ENCODE measurements around the gene MAML3. TPM values are rescaled to one million over a fixed set of nuclear protein-coding genes. Genes with fewer than 3 reads are reported as not detected.

The MAML3 gene
- total RNA-seq, 1 donor, result 6.5 TPM

DNA sequence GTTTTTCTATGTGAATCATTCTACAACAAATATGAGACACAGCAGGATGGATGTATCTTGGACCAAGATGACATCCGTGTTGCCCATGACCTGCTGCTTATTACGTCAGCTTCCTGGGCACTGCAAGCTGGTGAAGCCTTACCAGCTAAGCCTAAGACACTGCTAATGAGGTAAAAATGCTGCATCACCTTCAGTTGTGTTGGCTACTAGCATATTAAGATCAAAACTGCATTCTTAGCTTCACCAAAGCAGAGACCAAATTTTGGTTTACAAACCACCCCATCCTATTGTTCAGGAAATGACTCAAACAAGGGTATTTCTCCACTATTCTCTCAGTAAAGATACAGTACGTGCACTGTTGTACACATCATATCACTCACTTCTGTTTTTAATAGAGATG is 50.3 kb downstream of the MAML3 start:
- no peak overlapping the region for H3K4me3 ChIP-seq (ENCODE audit: low read depth, low read length)
- TF ChIP-seq, protein P1, sequence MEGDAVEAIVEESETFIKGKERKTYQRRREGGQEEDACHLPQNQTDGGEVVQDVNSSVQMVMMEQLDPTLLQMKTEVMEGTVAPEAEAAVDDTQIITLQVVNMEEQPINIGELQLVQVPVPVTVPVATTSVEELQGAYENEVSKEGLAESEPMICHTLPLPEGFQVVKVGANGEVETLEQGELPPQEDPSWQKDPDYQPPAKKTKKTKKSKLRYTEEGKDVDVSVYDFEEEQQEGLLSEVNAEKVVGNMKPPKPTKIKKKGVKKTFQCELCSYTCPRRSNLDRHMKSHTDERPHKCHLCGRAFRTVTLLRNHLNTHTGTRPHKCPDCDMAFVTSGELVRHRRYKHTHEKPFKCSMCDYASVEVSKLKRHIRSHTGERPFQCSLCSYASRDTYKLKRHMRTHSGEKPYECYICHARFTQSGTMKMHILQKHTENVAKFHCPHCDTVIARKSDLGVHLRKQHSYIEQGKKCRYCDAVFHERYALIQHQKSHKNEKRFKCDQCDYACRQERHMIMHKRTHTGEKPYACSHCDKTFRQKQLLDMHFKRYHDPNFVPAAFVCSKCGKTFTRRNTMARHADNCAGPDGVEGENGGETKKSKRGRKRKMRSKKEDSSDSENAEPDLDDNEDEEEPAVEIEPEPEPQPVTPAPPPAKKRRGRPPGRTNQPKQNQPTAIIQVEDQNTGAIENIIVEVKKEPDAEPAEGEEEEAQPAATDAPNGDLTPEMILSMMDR (IDR thresholded peaks at IDR 0.05; ENCODE audit: insufficient read depth, low read depth, low read length), result no peak
- no peak for DNase-seq (ENCODE audit: low read depth)

DNA sequence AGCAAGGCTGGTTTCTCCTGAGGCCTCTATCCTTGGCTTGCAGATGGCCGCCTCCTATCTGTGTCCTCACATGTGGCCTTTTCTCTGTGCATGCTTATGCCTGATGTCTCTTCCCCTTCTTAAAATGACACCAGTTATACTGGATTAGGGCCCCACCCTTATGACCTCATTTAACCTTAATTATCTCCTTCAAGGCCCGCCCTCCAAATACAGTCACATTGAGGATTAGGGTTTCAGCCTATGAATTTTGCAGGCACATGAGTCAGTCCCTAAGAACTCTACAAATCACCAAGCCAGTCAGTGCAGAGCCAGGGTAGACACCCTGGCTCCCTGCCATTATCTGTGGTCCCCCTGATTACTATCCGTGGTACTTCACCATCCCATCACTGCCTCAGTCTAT is 51.6 kb downstream of the MAML3 start:
- no peak for DNase-seq (ENCODE audit: low read depth)
- H3K4me3 ChIP-seq (ENCODE audit: low read depth, low read length), result no peak overlapping the region
- TF ChIP-seq, protein P1 (IDR thresholded peaks at IDR 0.05; ENCODE audit: insufficient read depth, low read depth, low read length), result no peak

DNA sequence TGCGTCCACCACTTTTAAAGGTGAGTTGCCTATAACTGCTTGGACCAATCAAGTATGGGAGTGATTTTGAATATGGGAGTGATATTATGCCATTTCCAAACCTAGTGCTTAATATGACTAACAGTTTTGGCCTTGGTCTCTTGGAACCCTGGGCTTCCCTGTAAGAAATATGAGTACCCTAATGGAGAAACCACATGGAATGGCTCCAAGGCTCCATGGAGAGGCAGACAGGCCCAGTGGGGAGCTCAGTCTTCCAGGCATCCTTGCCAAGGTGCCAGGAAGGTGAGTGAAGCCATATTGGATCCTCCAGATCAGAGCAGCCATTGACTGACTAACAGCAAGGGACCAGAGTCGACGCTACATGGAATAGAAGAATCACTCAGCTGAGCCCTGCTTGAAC is 53.2 kb downstream of the MAML3 start:
- DNase-seq (ENCODE audit: low read depth), result no peak

DNA sequence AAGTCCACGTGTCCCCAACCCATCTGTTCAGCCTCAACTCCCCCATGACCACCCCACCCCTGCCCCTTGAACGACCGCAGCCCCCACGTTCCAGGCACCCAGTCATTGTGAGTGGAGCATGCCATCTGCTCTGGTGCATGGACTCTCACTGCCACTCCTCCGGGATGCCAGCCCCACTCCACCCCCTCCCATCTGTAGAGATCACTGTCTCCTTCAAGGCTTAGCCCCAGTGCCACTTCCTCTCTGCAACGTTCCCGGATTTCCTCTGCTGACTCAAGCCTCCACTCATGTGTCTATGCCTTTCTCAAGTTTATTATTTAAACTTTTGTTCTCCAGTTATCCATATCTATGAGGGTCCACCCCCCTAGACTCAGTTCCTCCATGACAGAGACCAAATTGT is 54.0 kb downstream of the MAML3 start:
- DNase-seq (ENCODE audit: low read depth), result no peak
- TF ChIP-seq, protein P1 (IDR thresholded peaks at IDR 0.05; ENCODE audit: insufficient read depth, low read depth, low read length), result no peak
- H3K4me3 ChIP-seq (ENCODE audit: low read depth, low read length), result no peak overlapping the region

More for the DNA sequence above, 53.2 kb downstream of the MAML3 start:
- TF ChIP-seq, protein P1 (IDR thresholded peaks at IDR 0.05; ENCODE audit: insufficient read depth, low read depth, low read length), result no peak
- no peak overlapping the region for H3K4me3 ChIP-seq (ENCODE audit: low read depth, low read length)

DNA sequence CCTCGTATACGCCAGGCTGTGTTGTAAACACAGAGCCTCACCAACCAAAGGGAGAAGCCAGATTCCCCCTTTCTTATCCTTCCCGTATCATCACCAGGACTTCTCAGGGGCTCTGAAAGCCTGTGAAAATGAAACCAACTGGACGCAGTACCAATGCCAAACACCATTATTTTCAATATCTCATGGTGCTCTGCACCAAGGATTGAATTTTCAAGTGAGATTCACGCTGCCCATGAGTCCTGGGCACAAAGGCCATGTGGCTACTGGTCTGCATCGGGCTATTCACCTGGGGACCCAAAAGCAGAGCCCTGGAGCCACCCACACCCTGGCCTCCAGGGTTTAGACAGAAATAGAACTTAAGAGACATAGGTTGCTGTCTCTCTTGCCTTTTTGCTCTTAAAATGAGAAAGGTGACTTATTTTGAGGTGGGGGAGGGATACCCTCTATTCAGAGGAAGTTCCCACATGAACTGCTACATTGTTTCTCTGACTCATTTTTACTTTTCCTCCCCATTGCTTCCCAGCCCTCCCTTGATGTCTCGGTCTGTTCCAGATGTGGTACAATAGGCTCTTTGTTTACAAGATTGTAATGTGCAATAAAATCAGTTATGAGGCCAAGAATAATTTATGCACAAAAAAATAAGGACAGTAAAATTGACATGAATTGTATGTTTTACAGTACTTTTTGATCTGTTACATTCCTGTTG is 55.4 kb downstream of the MAML3 start:
- DNase-seq (ENCODE audit: low read depth), result peak; percentile 71
- TF ChIP-seq, protein P1 (IDR thresholded peaks at IDR 0.05; ENCODE audit: insufficient read depth, low read depth, low read length), result no peak
- H3K4me3 ChIP-seq (ENCODE audit: low read depth, low read length), result peak overlapping the region; percentile 35

DNA sequence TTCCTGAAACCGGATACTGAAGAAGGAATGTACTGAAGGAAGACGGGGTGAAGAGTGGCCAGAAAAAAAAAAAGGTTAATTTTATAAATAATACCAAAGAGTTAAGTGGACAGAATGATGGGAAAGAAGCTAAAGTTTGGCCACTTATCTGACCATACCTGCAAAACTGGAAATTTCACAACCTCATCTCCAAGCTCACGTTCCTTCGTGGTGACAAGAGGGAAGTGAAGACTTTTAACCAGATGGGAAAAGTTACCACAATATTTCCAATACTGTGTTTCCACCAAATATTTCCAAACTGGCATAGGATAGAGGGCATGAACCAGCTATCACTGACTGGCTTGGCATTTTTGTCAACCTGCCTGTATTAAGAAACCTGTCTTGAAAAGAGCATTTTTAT is 56.4 kb downstream of the MAML3 start:
- DNase-seq (ENCODE audit: low read depth), result no peak
- TF ChIP-seq, protein P1 (IDR thresholded peaks at IDR 0.05; ENCODE audit: insufficient read depth, low read depth, low read length), result no peak
- no peak overlapping the region for H3K4me3 ChIP-seq (ENCODE audit: low read depth, low read length)

DNA sequence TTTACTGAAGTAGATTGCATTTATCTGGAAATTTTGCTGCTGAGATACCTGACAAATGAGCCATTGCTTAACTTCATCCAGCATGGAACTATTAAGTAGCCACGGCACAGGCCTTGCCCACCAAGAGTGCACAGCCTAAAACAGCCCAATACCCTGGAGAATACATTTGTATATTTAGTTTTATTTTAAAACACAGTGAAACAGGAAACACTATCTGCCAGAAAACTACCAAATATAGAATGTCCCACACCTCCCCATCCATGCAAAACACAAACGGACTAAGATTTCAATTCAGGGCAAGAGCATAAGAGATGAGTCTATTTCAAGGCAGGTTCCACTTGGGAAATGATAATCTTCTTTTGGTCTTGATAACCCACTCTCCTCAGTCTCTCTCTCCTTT is 57.1 kb downstream of the MAML3 start:
- no peak for DNase-seq (ENCODE audit: low read depth)
- H3K4me3 ChIP-seq (ENCODE audit: low read depth, low read length), result no peak overlapping the region
- TF ChIP-seq, protein P1 (IDR thresholded peaks at IDR 0.05; ENCODE audit: insufficient read depth, low read depth, low read length), result no peak

Measured in fibroblast of villous mesenchyme (primary cell).